ENCODE measurements around the gene HPS3. TPM values are rescaled to one million over a fixed set of nuclear protein-coding genes. Genes with fewer than 3 reads are reported as not detected.
A peak's percentile ranks its signal among the peaks of the same experiment; 100 is the strongest.

HPS3 gene
- polyA plus RNA-seq, 1 experiment = 28.1 TPM

GRCh38 chr3:149177122-149177521 is 47.7 kb downstream of the HPS3 start:
- ChIA-PET POLR2A (no interaction called here), CTCF (interaction anchor here (0.6 to 0.7 kb wide), 2 partner anchors 57 to 354 kb away, joined by 3 read pairs; no protein-coding TSS in a partner anchor)
- no peaks in the 10 kb centered on the region for H3K27me3 ChIP-seq (ENCODE audit: control insufficient read depth, insufficient read depth, low read length)
- no peak overlapping the region for H3K27ac ChIP-seq (ENCODE audit: low read depth, low read length)
- DNase-seq (ENCODE audit: low read depth, low spot score) = no peak
- no peak for TF ChIP-seq CTCF (IDR thresholded peaks at IDR 0.05; ENCODE audit: low read depth, low read length)
- no peak overlapping the region for H3K4me3 ChIP-seq (ENCODE audit: low read depth, low read length)
- H3K9me3 ChIP-seq (ENCODE audit: control insufficient read depth, insufficient read depth, low read length) = peaks cover 4% of the 10 kb centered on the region; the same call in 1 of the 2 replicates

GRCh38 chr3:149179220-149179619 is 49.8 kb downstream of the HPS3 start:
- Histone ChIP-seq H3K9me3 (ENCODE audit: control insufficient read depth, insufficient read depth, low read length) (peaks cover 4% of the 10 kb centered on the region; the same call in 1 of the 2 replicates), H3K4me3 (ENCODE audit: low read depth, low read length) (no peak overlapping the region), H3K27ac (ENCODE audit: low read depth, low read length) (peak overlapping the region; percentile 54), H3K27me3 (ENCODE audit: control insufficient read depth, insufficient read depth, low read length) (no peaks in the 10 kb centered on the region)
- ChIA-PET CTCF (interaction anchor here (1.4 to 1.5 kb wide), 3 partner anchors 59 to 224 kb away, joined by 3 to 13 read pairs (median 5); no protein-coding TSS in a partner anchor), POLR2A (interaction anchor here (0.6 kb wide), 1 partner anchor 188 kb away, joined by 3 read pairs; the partner anchor contains the start of gene GYG1)
- DNase-seq (ENCODE audit: low read depth, low spot score) = peak; percentile 44
- no peak for TF ChIP-seq CTCF (IDR thresholded peaks at IDR 0.05; ENCODE audit: low read depth, low read length)

DNA sequence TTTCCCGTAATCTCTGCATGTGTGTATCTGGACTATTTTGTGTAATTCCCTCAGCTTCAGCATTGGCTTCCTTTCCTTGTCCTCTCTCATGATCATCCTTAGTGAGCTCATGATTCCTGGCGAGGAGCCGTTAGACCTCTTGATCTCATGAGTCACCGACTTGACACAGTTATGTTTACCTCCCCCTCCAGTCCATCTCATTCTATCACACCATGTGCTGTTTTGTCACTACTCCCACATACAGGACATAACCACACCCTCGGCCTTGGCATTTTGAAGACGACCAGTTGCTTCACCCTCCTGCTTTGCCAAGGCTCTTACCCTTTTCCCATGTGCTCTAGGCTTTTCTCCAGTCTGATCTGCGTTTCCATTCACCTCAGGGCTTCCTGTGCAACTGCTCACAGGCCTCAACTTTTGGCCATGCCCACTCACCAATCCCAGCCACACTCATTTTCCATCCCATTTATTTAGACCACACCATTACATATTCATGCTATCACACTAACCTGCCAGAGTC is 50.7 kb downstream of the HPS3 start:
- H3K27me3 ChIP-seq (ENCODE audit: control insufficient read depth, insufficient read depth, low read length) = no peaks in the 10 kb centered on the region
- H3K4me3 ChIP-seq (ENCODE audit: low read depth, low read length) = no peak overlapping the region
- peak overlapping the region; percentile 84 for H3K27ac ChIP-seq (ENCODE audit: low read depth, low read length)
- H3K9me3 ChIP-seq (ENCODE audit: control insufficient read depth, insufficient read depth, low read length) = peaks cover 4% of the 10 kb centered on the region; the same call in 1 of the 2 replicates
- POLR2A ChIA-PET = interaction anchor here (0.9 kb wide), 1 partner anchor 50 kb away, joined by 3 read pairs; the partner anchor contains the start of gene HPS3
- DNase-seq (ENCODE audit: low read depth, low spot score) = peak; percentile 96
- CTCF ChIA-PET = interaction anchor here (0.6 to 1.5 kb wide), 3 partner anchors 60 to 224 kb away, joined by 3 to 5 read pairs (median 4); no protein-coding TSS in a partner anchor
- no peak for TF ChIP-seq CTCF (IDR thresholded peaks at IDR 0.05; ENCODE audit: low read depth, low read length)

DNA sequence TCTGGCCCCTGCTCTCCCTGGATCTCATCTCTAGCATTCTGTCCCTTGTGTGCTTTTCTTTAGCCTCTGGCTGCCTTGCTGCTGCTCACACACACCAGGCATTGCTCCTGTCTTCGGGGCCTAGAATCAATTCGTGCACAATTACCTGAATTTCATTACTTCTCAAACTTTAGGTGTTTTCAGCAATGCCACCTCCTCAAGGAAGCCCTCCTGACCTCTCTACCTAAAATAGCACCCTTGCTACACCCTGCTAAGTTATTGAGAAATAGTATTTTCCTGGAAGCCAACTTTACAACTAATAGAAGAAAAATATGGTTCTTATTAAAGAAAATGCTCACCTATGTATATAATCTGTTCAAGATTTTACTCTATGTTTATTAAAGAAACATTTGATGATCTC is 51.7 kb downstream of the HPS3 start:
- no peaks in the 10 kb centered on the region for H3K27me3 ChIP-seq (ENCODE audit: control insufficient read depth, insufficient read depth, low read length)
- peaks cover 4% of the 10 kb centered on the region; the same call in 1 of the 2 replicates for H3K9me3 ChIP-seq (ENCODE audit: control insufficient read depth, insufficient read depth, low read length)
- no peak for DNase-seq (ENCODE audit: low read depth, low spot score)
- POLR2A ChIA-PET = no interaction called here
- TF ChIP-seq CTCF (IDR thresholded peaks at IDR 0.05; ENCODE audit: low read depth, low read length) = no peak
- H3K27ac ChIP-seq (ENCODE audit: low read depth, low read length) = no peak overlapping the region
- no peak overlapping the region for H3K4me3 ChIP-seq (ENCODE audit: low read depth, low read length)
- CTCF ChIA-PET = no interaction called here

DNA sequence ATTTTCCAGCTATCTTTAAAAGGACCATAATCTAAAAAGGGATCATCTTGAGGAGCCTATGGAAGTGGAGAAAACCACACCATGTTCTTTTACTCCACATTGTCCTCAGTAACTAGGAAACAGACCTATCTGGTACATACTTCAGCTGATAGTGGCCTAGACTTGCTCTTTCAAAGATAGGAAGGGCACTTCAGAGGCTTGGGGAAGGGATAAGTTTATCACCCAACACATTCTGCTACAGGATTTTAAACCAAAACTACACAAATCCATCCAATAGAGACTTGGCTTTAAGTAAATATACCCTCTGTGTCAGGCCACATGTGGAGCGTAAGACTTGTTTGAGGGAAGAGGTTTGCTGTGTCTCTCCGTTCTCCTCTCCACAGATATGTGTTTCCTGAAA is 56.8 kb downstream of the HPS3 start:
- DNase-seq (ENCODE audit: low read depth, low spot score) = no peak
- no peaks in the 10 kb centered on the region for H3K9me3 ChIP-seq (ENCODE audit: control insufficient read depth, insufficient read depth, low read length)
- TF ChIP-seq CTCF (IDR thresholded peaks at IDR 0.05; ENCODE audit: low read depth, low read length) = no peak
- H3K27me3 ChIP-seq (ENCODE audit: control insufficient read depth, insufficient read depth, low read length) = no peaks in the 10 kb centered on the region
- H3K27ac ChIP-seq (ENCODE audit: low read depth, low read length) = no peak overlapping the region
- CTCF ChIA-PET = no interaction called here
- POLR2A ChIA-PET = no interaction called here
- no peak overlapping the region for H3K4me3 ChIP-seq (ENCODE audit: low read depth, low read length)

Data from AG04450 (cell line).